Urinary bladder (tissue), 4 donors: ENCODE data around the gene NEO1. TPM values are rescaled to one million over a fixed set of nuclear protein-coding genes. Genes with fewer than 3 reads are reported as not detected.
A peak's percentile ranks its signal among the peaks of the same experiment; 100 is the strongest.

ENCODE experiments used
- DNase-seq: peaks from one replicate; pipeline ENCODE4 v3.0.0-alpha.2; 2015; ENCODE audit errors: extremely low spot score
- H3K27ac ChIP-seq: one replicate; pipeline ENCODE4 v1.5.1; 2013; ENCODE audit warnings: low read depth, mild to moderate bottlenecking, moderate library complexity
- H3K36me3 ChIP-seq: one replicate; pipeline ENCODE4 v1.6.1; 2013; ENCODE audit warnings: mild to moderate bottlenecking, moderate library complexity; ENCODE audit not compliant: insufficient read depth
- H3K4me1 ChIP-seq: one replicate; pipeline ENCODE4 v1.6.1; 2013; ENCODE audit warnings: mild to moderate bottlenecking, moderate library complexity; ENCODE audit not compliant: insufficient read depth
- H3K4me3 ChIP-seq: one replicate; pipeline ENCODE4 v1.5.1; 2013; ENCODE audit warnings: low read depth, low read length
- WGBS: extraction: QIAGEN DNeasy Blood & Tissue Kit; methylation state at CpG from one replicate; pipeline ENCODE4 v1.1.7; 2013; 5-methylcytosine and 5-hydroxymethylcytosine counted together
- polyA plus RNA-seq: library from polyadenylated mRNA; stranded (reverse); fragments of 200-250 nt; gene quantifications from one replicate; pipeline ENCODE4 v1.2.3, GENCODE V29; 2013
- total RNA-seq: library from RNA; depleted of rRNA; stranded (reverse); fragments of >200 nt; gene quantifications from one replicate; pipeline ENCODE4 v1.2.3, GENCODE V29; 2014
- donor health status: healthy with polysubstance abuse.
- donor health status: healthy.

NEO1 gene
- total and polyA plus RNA-seq, 2 donors, result 24.7 to 52.4 TPM

DNA sequence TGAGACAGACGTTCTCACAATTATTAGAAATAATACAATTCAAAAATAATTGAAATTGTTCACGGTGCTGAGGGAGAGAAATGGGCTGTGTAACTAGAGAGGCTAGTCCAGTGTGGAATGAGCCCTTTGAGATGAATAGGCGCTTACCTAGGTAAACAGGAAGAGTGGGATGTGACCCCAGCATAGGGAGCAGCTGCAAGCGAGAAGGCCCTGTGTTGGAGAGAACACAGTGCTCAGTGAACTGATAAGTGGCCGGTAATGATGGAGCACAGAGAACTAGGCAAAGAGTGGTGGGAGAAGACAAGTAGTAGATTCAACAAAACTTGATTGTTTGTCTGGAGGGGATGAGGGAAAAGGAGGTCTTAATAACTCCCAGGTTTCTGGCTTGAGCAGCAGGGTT is 212.6 kb downstream of the NEO1 start:
- H3K4me1 ChIP-seq, result no peaks in the 10 kb centered on the region
- H3K4me3 ChIP-seq, result no peak overlapping the region
- no peak for DNase-seq
- 87% methylated on average over 5 of the region's 5 CpGs for WGBS
- H3K27ac ChIP-seq, result no peak overlapping the region
- no peaks in the 10 kb centered on the region for H3K36me3 ChIP-seq

- WGBS, result 59% methylated on average over 4 of the region's 4 CpGs
- Histone ChIP-seq H3K4me1 (no peaks in the 10 kb centered on the region), H3K36me3 (no peaks in the 10 kb centered on the region), H3K4me3 (no peak overlapping the region), H3K27ac (no peak overlapping the region)
- peak; percentile 14 for DNase-seq
Observed at GRCh38 chr15:73265536-73266153, 213.4 kb downstream of the NEO1 start.

GRCh38 chr15:73268457-73268856 is 216.2 kb downstream of the NEO1 start:
- H3K27ac ChIP-seq, result no peak overlapping the region
- 96% methylated on average over 1 of the region's 1 CpG for WGBS
- DNase-seq, result no peak
- no peak overlapping the region for H3K4me3 ChIP-seq
- no peaks in the 10 kb centered on the region for H3K36me3 ChIP-seq
- no peaks in the 10 kb centered on the region for H3K4me1 ChIP-seq

DNA sequence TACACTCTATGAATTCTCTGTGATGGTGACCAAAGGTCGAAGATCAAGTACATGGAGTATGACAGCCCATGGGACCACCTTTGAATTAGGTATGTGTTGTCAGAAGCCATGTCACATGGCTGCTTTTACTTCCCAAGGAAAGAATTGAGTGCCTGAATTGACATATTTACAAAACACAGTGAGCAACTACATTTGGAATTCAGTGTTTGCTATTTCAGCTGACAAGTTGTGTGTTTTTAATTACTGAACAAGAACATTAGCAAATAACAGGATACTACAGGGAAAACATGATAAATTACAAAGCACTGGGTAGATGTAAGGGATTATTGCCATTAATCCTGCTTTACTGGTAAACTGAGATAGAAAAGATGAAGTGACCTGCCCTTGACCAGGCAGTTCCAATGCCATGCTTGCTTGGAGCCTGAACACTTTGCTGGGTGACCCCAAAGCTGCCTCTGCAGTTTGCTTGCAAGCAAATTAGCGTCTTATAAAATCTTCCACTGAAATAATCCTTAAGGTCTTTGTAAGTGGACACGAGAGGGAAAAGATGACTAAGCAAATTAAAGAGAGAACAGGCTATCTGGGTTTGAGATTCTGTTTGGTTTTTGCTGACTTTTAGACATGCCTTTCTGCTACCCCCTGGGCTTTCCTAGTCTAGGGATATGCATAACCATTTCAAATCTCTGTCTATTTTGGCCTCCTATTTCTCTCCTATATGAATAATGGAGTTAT is 218.3 kb downstream of the NEO1 start:
- no peaks in the 10 kb centered on the region for H3K4me1 ChIP-seq
- no peak for DNase-seq
- no peaks in the 10 kb centered on the region for H3K36me3 ChIP-seq
- no peak overlapping the region for H3K27ac ChIP-seq
- 85% methylated on average over 3 of the region's 3 CpGs for WGBS
- H3K4me3 ChIP-seq, result no peak overlapping the region

- no peak overlapping the region for H3K27ac ChIP-seq
- 44% methylated on average over 5 of the region's 5 CpGs for WGBS
Observed at GRCh38 chr15:73273181-73274002, 221.1 kb downstream of the NEO1 start.

DNA sequence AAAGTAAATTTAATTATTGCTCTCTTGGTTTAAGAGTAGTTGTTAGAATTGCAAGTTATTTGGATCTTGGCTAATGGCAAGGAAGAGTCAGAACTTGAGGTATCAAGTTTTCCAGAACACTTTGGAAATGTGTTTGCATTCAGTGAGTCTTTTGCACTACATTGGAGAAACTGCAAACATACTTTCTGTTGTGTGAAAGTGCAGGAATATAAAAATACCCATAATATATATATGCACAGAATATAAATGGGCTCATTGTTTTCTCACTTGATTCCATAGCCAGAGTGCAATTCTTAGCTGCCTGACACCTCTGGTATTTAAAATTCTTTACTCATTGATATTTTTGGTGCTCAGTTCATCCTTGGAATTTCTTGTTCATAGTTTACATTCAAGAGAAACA is 223.6 kb downstream of the NEO1 start:
- no peak for DNase-seq
- Histone ChIP-seq H3K4me3 (no peak overlapping the region), H3K36me3 (no peaks in the 10 kb centered on the region), H3K27ac (no peak overlapping the region), H3K4me1 (no peaks in the 10 kb centered on the region)

More at GRCh38 chr15:73273181-73274002, 221.1 kb downstream of the NEO1 start:
- Histone ChIP-seq H3K4me1 (no peaks in the 10 kb centered on the region), H3K36me3 (no peaks in the 10 kb centered on the region), H3K4me3 (no peak overlapping the region)
- DNase-seq, result peak; percentile 11

- Histone ChIP-seq H3K36me3 (peaks cover 6% of the 10 kb centered on the region), H3K4me1 (peaks cover 1% of the 10 kb centered on the region), H3K27ac (no peak overlapping the region), H3K4me3 (no peak overlapping the region)
- 84% methylated on average over 8 of the region's 8 CpGs for WGBS
- no peak for DNase-seq
Observed at GRCh38 chr15:73282567-73283365, 230.5 kb downstream of the NEO1 start.

DNA sequence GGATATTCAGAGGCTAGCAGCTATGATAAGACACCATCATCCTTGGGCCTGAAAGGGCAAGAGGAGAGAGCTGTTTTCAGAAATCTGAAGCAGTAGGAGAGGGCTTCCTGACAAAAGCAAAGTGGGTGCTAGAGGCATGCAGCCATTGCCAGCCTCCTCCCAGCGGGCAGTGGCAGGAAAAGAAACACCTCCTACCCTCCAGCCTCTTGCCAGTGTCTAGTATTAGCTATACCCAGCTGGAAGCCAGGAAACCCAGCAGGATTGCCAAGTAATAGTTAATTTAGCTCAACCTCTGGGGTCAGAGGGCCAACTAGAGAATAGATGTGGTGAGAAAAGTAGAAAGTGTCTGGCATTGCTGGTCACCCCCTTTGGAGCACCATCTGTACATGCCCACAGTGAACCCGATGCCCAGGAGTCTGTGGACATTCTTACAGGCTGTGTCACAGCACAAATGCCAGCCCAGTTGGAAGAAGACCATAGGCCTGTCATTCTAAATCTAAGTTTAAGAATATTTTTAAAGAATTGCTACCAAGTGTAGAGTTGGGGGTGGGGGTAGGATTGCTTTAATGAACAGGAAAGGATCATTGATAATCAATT is 231.2 kb downstream of the NEO1 start:
- WGBS, result 84% methylated on average over 2 of the region's 2 CpGs
- H3K36me3 ChIP-seq, result peaks cover 8% of the 10 kb centered on the region
- peaks cover 1% of the 10 kb centered on the region for H3K4me1 ChIP-seq
- no peak overlapping the region for H3K4me3 ChIP-seq
- no peak for DNase-seq
- H3K27ac ChIP-seq, result no peak overlapping the region

DNA sequence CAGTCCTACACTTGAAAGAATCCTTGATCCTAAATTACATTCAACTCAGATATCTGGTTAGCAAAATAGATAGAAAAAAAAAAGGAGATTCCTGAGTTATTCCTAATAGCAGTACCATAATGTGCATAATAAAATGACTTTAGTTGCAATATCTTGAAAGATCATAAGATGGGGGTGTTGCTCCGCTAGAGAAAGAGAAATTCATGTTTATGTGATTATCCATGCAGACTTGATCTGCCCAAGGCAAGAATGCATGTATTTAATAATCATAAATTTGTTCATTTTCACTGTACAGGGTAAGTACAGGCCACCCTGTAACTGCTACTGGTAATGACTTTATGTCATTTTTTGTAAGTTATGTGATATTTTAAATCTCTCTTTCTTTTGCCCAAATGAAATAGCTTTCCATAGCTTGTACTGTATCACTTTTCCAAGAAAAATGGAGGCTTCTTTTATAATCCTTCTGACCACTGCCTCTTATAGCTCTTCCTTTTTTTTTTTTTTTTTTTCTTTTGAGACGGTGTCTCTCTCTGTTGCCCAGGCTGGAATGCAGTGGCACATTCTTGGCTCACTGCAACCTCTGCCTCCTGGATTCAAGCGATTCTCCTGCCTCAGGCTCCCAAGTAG is 231.9 kb downstream of the NEO1 start:
- H3K4me1 ChIP-seq, result peaks cover 1% of the 10 kb centered on the region
- H3K36me3 ChIP-seq, result peaks cover 8% of the 10 kb centered on the region
- no peak overlapping the region for H3K27ac ChIP-seq
- 73% methylated on average over 3 of the region's 3 CpGs for WGBS
- DNase-seq, result no peak
- H3K4me3 ChIP-seq, result no peak overlapping the region

DNA sequence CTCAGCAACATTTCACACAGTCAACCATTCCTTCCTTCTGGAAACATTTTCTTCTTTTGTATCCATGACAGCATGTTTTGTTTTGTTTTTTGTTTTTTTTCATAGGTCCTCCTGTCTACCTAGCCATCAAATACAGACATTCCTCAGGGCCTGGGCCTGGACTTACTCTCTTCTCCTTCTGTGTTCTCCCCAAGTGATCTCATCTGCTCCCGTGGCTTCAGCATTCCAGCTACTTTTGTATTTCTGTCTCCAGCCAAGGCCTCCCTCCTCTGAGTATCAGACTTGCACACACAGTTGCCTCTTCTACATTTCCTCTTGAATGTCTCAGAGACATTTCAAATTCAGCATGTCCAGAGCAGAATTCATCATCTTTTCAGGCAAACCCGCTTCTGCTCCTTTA is 234.0 kb downstream of the NEO1 start:
- H3K27ac ChIP-seq, result no peak overlapping the region
- H3K36me3 ChIP-seq, result peaks cover 12% of the 10 kb centered on the region
- H3K4me1 ChIP-seq, result peaks cover 1% of the 10 kb centered on the region
- WGBS, result 72% methylated on average over 2 of the region's 2 CpGs
- no peak for DNase-seq
- no peak overlapping the region for H3K4me3 ChIP-seq

GRCh38 chr15:73287019-73287418 is 234.8 kb downstream of the NEO1 start:
- peaks cover 12% of the 10 kb centered on the region for H3K36me3 ChIP-seq
- no peak for DNase-seq
- H3K4me3 ChIP-seq, result no peak overlapping the region
- H3K27ac ChIP-seq, result no peak overlapping the region
- peaks cover 1% of the 10 kb centered on the region for H3K4me1 ChIP-seq
- WGBS, result 59% methylated on average over 1 of the region's 1 CpG

DNA sequence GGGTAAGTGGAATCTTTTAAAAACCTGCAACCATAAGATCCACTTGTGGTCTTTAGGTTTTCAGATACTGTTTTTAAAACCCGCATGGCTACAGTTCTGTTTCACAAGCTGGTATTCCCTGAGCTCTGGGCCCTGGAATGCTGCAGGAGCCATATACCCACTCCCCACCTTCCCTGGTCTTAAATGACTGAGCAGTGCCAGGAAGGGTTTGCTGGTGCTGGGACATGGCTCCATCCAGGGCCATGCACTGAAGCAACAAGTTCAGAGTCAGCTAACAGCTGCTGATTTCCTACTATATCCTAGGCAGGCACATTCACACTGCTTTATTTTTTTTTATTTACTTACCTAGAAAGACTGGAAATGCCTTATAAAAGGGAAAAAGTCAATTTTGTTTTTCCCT is 239.2 kb downstream of the NEO1 start:
- no peaks in the 10 kb centered on the region for H3K4me1 ChIP-seq
- no peak for DNase-seq
- WGBS, result 96% methylated on average over 1 of the region's 1 CpG
- H3K27ac ChIP-seq, result no peak overlapping the region
- peaks cover 9% of the 10 kb centered on the region for H3K36me3 ChIP-seq
- no peak overlapping the region for H3K4me3 ChIP-seq

GRCh38 chr15:73293773-73294172 is 241.5 kb downstream of the NEO1 start:
- no peak overlapping the region for H3K27ac ChIP-seq
- H3K4me1 ChIP-seq, result no peaks in the 10 kb centered on the region
- no peak for DNase-seq
- no peak overlapping the region for H3K4me3 ChIP-seq
- peaks cover 4% of the 10 kb centered on the region for H3K36me3 ChIP-seq
- WGBS, result 77% methylated on average over 4 of the region's 4 CpGs
